Measurements from ENCODE around the gene ANTXR1.

DNA sequence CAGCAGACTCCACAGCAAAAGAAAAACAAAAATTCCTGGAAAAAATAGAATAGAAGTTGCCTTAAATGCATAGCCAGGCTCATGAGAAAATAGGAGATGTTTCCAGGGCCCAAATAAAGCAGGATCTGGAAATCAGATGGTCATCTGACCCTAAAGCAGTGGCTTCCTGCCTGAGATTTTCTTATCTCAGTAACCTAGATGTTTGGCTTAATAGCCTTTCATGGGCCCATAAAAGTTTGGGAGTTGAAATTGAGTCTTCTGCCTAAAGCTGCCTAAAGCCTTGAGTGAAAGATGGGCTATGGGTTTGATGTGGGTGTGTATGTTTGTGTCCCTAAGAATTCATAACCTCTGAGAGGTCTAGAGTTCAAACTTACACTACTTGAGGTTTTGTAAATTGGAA, 149.1 kb downstream of the ANTXR1 start:
- TF ChIP-seq MXI1 (IDR thresholded peaks at IDR 0.05; ENCODE audit: low read depth, low read length), result no peak
- no peak for TF ChIP-seq EZH2phosphoT487 (IDR thresholded peaks at IDR 0.05; ENCODE audit: borderline replicate concordance, low read depth)
- no peak for TF ChIP-seq ELF1 (IDR thresholded peaks at IDR 0.05)
- TF ChIP-seq EP300 (IDR thresholded peaks at IDR 0.05; ENCODE audit: borderline replicate concordance in 1 of 2, low read depth in 1 of 2, low read length in 1 of 2), result no peak
- no peak for TF ChIP-seq NFIC (IDR thresholded peaks at IDR 0.05; ENCODE audit: borderline replicate concordance)
- no peak for TF ChIP-seq RAD21 (IDR thresholded peaks at IDR 0.05; ENCODE audit: low read length)
- TF ChIP-seq GABPA (IDR thresholded peaks at IDR 0.05; ENCODE audit: low read depth), result no peak
- TF ChIP-seq USF2 (IDR thresholded peaks at IDR 0.05; ENCODE audit: borderline replicate concordance, low read depth, low read length), result no peak
- no peak for TF ChIP-seq CTCF (IDR thresholded peaks at IDR 0.05)
- no peak for TF ChIP-seq RFX5 (IDR thresholded peaks at IDR 0.05; ENCODE audit: low read length)
- TF ChIP-seq, protein P1, sequence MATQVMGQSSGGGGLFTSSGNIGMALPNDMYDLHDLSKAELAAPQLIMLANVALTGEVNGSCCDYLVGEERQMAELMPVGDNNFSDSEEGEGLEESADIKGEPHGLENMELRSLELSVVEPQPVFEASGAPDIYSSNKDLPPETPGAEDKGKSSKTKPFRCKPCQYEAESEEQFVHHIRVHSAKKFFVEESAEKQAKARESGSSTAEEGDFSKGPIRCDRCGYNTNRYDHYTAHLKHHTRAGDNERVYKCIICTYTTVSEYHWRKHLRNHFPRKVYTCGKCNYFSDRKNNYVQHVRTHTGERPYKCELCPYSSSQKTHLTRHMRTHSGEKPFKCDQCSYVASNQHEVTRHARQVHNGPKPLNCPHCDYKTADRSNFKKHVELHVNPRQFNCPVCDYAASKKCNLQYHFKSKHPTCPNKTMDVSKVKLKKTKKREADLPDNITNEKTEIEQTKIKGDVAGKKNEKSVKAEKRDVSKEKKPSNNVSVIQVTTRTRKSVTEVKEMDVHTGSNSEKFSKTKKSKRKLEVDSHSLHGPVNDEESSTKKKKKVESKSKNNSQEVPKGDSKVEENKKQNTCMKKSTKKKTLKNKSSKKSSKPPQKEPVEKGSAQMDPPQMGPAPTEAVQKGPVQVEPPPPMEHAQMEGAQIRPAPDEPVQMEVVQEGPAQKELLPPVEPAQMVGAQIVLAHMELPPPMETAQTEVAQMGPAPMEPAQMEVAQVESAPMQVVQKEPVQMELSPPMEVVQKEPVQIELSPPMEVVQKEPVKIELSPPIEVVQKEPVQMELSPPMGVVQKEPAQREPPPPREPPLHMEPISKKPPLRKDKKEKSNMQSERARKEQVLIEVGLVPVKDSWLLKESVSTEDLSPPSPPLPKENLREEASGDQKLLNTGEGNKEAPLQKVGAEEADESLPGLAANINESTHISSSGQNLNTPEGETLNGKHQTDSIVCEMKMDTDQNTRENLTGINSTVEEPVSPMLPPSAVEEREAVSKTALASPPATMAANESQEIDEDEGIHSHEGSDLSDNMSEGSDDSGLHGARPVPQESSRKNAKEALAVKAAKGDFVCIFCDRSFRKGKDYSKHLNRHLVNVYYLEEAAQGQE (IDR thresholded peaks at IDR 0.05; ENCODE audit: low read depth, low read length), result no peak
- TF ChIP-seq RXRA (IDR thresholded peaks at IDR 0.05; ENCODE audit: borderline replicate concordance, low read depth), result no peak
- no peak for TF ChIP-seq TCF12 (IDR thresholded peaks at IDR 0.05)
- no peak for TF ChIP-seq SIN3A (IDR thresholded peaks at IDR 0.05; ENCODE audit: borderline replicate concordance, low read depth, low read length)

Measured in SK-N-SH (cell line).